GM03348 (cell line): ENCODE measurements around the gene DUS2.
"Not testable (repeated sequence)": the region's sequence is repeated elsewhere in the genome, so short reads cannot be mapped to it uniquely, and the experiment has no call there.

Source experiments
- DNase-seq: peaks from one replicate; pipeline ENCODE4 v3.0.0; 2012; ENCODE audit warnings: low spot score

Gene DUS2

DNA sequence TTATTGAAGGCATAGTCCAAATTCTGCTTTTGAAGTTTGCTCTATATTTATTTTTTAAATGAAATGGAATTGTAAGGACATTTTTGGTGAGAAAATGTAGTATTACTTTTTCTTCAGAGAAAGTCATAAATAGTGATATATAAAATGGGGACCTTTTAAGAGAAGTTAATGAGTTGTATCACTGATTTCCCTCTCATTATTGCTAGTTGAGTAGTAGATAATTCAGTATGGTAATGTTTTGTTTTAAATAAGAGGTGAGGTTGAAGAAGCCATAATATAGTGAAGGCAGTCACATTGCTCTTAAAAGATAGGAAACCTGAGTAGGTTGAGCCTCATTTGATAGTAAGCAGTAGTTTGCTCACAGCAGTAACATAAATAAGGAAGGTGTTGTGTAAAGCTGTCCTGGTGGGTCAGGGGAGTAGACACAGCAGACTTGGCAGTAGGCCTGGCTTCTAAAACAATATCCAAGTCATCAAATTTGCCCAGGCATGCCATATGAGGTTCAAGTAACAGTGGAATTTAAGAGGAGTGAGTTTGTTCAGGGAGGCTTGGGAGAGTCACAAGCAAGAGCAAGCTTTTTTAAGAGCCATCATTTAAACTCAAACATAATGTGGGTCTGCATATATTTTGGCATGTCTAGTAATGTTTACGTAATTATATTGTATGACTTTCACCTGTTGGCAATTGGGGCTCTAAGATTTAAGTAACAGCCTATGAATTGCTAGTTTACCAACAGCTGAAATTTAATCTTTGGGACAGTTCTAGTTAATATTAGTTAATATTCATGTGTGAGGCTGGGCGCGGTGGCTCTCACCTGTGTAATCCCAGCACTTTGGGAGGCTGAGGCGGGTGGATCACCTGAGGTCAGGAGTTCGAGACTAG lies 68.5 kb downstream of the DUS2 start:
- DNase-seq: no peak

DNA sequence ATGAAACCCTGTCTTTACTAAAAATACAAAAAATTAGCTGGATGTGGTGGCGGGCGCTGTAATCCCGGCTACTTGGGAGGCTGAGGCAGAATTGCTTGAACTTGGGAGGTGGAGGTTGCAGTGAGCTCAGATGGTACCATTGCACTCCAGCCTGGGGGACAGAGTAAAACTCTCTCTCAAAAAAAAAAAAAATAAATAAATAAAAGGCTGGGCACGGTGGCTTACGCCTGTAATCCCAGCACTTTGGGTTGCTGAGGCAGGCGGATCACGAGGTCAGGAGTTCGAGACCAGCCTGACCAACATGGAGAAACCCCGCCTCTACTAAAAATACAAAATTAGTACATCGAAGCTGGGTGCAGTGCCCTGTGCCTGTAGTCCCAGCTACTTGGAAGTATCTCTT lies 69.2 kb downstream of the DUS2 start:
- not testable (repeated sequence) for DNase-seq

DNA sequence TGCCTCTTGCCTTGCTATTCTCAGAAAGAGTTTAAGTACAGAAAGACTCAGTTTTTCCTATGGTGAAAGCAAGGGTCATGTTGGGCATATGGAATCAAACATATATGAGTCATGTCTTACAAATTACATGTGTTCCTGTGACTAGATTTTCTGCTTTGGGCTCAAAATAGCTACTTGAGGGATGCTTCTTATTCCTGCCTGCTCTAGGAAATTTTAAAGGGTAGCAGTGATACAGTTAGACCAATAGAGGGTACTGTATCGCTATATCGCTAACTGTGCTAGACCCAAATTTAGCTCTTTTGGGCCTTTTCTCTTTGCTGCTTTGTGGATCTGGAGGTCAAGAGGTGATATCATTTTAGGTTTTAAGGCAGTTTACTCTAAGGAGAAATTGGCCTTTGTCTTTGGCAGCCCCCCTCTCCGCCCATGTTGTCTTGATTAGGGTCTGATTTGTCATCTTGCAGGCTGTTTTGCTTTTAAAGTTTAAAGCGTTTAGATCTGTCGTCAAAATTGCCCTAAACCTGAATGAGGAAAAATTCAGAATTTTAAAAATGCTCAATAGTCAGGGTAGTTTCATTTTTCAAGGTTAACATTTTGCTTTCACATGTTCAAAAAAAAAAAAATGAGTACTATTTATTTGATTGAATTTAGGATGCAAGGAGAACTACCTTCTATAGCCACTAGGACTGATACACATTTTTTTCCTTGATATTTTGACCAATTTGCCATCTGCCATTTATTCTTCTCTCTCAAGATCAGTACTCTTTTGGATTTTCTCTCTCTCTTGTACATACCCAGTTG lies 70.9 kb downstream of the DUS2 start:
- DNase-seq: peak; percentile 42

DNA sequence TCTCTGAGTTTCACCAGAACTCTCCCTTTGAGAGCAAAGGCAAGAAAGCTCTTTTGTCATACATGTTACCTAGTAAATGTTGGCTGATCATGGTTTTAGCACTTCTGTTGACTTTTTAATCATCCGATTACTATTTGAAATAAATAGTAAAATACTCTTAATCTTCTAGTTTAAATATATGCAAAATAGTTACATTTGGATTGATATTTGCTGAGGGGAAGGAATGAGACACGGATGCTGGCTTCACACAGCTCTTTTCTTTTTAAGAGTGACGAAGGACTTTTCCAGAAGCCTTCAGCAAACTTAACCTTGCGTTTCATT lies 71.5 kb downstream of the DUS2 start:
- DNase-seq: no peak

DNA sequence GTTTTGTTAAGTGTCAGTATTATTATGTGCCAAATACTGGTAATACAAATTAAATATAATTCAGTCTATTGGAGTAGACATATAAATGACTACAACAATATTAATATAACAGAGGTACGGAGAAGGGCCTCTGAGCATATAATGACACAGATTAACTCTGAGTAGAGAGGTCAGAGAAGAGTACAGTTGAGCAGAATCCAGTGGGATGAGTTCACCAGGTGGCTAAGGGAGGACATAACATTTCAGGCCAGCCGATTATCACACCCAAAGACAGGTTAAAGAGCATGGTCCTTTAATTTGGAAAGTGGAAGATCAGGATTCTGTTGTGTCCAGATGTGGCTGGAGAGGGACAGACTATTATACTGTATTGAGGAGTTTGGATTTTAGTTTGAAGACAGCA lies 73.4 kb downstream of the DUS2 start:
- DNase-seq: no peak

DNA sequence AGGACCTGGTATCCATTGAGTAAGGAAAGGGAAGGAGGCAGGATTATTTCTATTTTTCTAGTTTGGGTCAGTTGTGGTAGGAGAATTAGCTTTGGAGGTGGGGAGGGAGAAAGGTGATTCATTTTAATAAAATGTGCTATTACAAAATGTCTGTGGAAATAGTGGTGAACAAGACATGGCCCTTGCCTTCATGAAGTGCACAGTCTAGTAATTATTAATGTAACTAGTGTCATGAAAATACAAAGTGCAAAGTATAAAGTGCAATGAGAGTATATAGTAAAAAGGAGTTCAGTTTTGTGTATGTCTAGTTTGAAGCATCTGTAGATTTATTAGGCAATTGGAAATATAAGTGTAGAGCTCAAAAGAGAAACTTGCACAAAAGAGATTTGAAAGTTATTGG lies 74.0 kb downstream of the DUS2 start:
- DNase-seq: no peak

DNA sequence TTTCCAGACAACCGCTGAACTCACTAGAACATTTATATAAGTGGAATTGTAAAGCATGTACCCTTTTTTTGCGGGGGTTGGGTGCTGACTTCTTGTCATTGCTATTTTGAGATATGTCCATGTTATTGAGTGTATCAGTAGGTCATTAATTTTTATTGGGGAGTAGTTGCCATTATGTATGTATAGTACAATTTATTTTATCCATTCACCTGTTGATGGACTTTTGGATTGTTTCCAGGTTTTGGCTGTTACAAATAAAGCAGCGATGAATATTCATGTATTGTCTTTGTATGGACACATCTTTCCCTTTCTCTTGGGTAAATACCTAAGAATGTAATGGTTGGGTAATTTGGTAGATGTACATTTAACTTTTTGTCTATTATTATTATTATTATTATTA lies 74.8 kb downstream of the DUS2 start:
- no peak for DNase-seq

DNA sequence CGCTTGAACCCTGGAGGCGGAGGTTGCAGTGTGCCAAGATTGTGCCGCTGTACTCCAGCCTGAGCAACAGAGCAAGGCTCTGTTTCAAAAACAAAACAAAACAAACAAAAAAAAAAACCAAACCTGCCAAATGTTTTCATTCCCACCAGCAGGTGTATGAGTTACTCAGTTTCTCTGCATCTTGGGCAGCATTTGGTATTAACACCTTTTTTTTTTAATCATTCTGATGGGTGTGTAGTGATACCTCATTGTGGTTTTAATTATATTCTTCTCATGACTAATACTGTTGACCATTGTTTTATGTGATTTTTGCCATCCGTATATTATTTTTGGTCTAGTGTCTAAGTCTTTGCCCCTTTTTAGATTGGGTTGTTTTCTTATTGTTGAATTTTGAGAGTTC lies 77.4 kb downstream of the DUS2 start:
- DNase-seq: no peak

DNA sequence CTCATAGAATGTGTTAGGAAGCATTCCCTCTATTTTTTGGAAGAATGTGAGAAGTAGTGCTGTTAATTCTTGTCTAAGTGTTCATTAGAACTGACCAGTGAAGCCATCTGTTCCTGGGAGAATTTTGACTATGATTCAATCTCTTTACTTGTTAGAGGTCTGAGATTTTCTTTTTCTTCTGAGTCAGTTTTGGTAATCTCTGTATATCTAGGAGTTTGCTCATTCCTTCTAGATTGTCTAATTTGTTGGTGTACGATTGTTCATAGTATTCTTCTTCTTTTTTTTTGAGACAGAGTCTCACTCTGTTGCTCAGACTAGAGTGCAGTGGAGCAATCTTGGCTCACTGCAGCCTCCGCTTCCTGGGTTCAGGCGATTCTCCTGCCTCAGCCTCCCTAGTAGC lies 82.5 kb downstream of the DUS2 start:
- DNase-seq: no peak

DNA sequence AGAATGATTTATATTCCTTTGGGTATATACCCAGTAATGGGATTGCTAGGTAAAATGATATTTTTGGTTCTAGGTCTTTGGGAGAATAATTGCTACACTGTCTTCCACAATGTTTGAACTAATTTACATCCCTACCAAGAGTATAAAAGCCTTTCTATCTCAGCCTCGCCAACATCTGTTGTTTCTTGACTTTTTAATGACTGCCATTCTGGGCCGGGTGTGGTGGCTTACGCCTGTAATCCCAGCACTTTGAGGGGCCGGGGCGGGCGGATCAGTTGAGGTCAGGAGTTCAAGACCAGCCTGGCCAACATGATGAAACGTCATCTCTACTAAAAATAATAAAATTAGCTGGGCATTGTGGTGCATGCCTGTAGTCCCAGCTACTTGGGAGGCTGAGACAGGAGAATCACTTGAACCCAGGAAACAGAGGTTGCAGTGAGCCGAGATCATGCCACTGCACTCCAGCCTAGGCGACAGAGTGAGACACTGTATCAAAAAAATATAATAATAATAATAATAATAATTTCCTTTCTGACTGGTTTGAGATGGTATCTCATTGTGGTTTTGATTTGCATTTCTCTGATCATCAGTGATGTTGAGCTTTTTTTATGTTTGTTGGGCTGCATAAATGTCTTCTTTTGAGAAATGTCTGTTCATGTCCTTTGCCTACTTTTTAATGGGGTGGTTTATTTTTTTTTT lies 84.3 kb downstream of the DUS2 start:
- not testable (repeated sequence) for DNase-seq

DNA sequence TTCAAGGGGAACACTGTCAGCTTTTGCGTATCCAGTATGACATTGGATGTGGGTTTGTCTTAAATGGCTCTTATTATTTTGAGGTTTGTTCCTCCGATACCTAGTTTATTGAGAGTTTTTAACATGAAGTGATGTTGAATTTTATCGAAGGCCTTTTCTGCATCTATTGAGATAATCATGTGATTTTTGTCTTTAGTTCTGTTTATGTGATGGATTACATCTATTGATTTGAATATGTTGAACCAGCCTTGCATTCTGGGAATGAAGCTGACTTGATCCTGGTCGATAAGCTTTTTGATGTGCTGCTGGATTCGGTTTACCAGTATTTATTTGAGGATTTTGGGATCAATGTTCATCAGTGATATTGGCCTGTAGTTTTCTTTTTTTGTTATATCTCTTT lies 86.1 kb downstream of the DUS2 start:
- not testable (repeated sequence) for DNase-seq

DNA sequence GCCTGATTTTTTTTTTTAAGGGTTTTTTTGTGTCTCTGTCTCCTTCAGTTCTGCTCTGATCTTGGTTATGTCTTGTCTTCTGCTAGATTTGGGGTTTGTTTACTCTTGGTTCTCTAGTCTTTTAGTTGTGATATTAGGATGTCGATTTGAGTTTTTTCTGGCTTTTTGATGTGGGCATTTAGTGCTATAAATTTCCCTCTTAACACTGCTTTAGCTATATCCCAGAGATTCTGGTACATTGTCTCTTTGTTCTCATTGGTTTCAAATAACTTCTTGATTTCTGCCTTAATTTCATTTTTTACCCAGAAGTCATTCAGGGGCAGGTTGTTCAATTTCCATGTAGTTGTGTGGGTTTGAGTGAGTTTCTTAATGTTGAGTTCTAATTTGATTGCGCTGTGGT lies 87.5 kb downstream of the DUS2 start:
- not testable (repeated sequence) for DNase-seq

DNA sequence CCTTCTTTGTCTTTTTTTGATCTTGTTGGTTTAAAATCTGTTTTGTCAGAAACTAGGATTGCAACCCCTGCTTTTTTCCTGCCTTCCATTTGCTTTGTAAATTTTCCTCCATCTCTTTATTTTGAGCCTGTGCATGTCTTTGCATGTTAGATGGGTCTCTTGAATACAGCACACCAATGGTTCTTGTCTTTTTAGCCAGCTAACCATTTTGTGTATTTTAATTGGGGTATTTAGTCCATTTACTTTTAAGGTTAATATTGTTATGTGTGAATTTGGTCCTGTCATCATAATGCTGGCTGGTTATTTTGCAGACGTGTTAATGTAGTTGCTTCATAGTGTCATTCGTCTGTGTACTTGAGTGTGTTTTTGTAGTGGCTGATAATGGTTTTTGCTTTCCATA lies 88.3 kb downstream of the DUS2 start:
- DNase-seq: no peak

DNA sequence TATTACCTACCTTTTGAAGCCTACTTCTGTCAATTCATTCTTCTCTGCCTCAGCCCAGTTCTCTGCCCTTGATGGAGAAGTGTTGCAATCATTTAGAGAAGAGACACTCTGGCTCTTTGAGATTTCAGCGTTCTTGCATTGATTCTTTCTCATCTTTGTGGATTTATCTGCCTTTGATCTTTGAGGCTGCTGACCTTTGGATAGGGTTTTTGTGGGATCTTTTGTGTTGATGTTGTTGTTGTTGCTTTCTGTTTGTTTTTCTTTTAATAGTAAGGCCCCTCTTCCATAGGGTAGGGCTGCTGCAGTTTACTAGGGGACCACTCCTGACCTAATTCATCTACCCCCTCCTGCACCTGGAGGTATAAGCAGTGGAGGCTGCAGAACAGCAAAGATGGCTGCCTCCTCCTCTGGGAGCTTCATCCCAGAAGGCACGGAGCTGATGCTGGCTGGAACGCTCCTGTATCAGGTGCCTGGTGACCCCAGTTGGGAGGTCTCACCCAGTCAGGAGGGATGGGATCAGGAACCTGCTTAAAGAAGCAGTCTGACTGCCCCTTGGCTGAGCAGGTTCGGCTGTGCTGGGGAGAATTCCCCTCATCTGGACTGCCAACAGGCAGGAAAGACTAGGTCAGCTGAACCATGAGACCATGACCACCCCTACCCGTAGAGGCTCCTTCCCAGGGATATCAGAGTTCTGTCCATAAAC lies 90.1 kb downstream of the DUS2 start:
- DNase-seq: no peak

DNA sequence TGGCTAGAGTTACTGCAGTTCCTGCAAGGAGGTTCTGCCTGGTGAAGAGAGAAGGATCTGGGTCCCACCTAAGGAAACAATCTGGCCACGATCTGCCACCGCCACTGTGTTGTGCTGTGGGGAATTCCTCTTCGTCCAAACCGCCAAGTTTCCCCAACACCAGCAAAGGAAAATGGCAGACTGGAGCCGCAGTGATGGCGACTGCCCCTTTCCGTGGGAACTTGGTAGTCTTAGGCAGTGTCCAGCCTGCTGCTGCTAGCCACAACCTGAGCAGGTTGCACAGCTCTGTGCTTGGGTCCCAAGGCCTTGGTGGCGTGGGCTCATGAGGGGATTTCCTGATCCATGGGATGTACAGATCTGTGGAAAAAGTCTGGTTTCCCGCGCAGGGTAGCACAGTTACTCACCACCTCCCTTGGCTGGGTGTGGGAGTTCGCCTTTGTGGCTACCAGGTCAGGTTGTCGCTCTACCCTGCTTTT lies 90.7 kb downstream of the DUS2 start:
- DNase-seq: no peak

DNA sequence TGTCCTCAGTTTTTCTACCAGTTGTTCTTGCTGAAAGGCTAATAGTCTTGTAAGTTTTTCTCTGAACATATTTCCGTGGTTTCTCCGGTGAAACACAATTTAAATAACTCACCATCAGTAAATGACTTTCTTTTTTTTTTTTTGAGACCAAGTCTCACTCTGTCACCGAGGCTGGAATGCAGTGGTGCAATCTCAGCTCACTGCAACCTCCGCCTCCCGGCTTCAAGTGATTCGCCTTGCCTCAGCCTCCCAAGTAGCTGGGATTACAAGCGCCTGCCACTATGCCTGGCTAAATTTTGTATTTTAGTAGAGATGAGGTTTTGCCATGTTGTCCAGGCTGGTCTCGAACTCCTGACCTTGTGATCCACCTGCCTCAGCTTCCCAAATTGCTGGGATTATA lies 91.9 kb downstream of the DUS2 start:
- not testable (repeated sequence) for DNase-seq

DNA sequence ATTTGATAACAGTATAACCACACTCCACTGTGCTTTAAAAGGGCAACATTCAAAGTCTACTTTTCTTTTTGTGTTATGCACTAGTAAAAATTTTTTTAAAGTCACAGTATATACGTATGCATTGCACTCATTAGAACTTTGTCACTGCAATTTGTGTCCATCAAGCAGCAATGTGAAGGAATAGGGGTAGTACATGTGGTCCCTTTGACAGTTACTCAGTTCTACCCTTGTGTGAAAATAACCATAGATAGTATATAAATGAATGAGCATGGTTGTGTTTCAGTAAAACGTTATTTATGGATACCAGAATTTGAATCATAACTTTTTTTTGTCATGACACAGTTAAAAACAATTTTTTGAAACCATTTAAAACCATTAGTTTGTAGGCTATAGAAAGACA lies 92.8 kb downstream of the DUS2 start:
- no peak for DNase-seq

DNA sequence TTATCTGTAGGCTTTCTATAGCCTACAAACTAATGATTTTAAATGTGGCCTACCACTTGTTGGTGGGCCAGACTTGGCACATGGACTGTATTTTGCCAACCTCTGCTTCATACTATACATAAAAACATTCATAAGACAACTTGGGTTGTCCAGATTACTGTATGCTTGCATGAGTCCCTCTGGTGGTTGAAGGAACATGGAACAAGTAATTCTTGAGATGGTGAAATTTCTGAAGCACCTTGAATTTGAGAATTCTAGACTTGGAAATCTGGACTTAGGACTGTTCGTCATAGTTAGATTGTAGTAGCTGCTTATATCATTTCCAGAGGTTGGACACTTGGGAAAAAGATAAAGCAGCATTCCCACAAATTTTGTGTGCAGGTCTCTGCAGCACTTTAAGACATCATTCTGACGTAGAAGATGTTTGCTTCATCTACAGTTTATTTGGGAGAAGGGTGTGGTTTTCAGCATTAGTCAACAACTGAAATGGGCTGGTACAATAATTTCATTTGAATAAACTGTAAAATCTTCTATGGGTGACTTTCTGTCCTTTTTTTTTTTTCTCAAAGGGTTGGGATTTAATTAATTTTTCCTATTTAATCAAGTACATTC lies 93.3 kb downstream of the DUS2 start:
- DNase-seq: peak; percentile 19

DNA sequence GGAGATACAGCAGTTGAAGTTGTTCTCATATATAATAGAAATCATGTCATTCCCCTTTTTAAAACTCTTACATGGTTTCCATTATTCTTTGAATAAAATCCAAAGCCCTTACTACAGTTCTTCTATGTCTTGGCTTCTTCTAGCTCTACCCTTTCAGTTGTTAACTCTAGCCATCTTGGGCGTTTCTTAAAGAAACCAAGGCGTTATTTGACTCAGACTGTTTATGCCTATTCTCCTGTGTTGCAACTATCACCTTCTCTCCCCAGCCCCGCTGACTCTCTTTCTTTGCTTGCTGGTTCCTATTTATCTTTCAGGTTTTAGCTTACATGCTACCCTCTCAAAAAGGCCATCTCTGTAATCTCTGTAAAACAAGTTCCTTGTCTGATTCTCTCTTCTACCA lies 94.8 kb downstream of the DUS2 start:
- no peak for DNase-seq

DNA sequence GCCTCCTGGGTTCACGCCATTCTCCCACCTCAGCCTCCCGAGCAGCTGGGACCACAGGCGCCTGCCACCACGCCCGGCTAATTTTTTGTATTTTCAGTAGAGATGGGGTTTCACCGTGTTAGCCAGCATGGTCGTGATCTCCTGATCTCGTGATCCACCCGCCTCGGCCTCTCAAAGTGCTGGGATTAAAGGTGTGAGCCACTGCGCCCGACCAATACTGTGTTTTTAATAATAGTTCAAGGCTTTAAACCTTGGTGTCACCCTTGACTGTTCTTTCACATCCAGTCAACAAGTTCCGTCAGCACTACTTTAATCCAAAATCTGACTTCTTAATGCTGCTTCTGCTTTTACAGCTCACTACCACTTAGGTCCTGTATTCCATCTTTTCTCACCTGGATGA lies 95.9 kb downstream of the DUS2 start:
- not testable (repeated sequence) for DNase-seq

DNA sequence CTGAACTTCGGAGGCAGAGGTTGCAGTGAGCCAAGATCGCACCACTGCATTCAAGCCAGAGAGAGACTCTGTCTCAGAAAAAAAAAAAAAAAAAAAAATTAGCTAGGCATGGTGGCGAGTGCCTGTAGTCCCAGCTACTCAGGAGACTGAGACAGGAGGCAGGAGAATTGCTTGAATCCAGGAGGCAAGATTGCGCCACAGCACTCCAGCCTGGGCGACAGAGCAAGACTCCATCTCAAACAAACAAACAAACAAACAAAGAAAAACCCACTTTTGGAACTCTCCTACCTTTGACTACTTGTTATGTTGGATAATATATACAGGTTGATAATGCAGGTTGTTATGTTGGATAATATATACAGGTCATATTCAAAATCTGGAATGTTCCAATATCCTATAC lies 97.4 kb downstream of the DUS2 start:
- not testable (repeated sequence) for DNase-seq

DNA sequence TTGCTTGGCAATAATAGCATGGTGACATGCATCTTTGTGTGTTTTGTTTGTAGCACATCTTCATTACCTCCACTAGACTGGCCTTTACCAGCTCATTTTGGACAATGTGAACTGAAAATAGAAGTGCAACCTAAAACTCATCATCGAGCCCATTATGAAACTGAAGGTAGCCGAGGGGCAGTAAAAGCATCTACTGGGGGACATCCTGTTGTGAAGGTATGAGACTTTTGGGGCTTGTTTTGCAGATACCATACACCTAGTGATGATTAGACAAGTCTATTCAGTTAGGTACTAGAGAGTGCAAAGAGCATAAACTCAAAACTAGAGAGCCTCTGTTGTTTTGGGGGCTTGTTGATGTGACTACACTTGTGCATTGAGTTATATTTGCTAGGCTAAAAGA lies 103.3 kb downstream of the DUS2 start:
- DNase-seq: no peak
